HCT116 (cell line): Measurements from ENCODE around the gene OR1N1. TPM values are rescaled to one million over a fixed set of nuclear protein-coding genes. Genes with fewer than 3 reads are reported as not detected.

Experiments used
- ATAC-seq: fragments of 200-7000 bp; cut with Tn5 transposase; 2 replicates; pipeline ENCODE4 v1.9.1; 2020; ENCODE audit warnings: mild to moderate bottlenecking, moderate library complexity
- BruUV-seq: library from RNA; stranded (reverse); fragments of 400-500 nt; replicated peaks from 2 replicates; lab custom pipeline; 2021; lab: Mats Ljungman, UMichigan
- CTCF ChIA-PET: fragments of 300-600 bp; sonication (Branson Sonifier 250); formaldehyde crosslinking; loops from one replicate; lab custom pipeline; 2021; ENCODE audit warnings: antibody characterized with exemption; lab: Charles Lee
- POLR2A ChIA-PET: fragments of 300-600, 350-600 bp; sonication (Branson Sonifier 250); formaldehyde crosslinking; loops from one replicate; lab custom pipeline; 2021; ENCODE audit warnings: antibody characterized with exemption; lab: Charles Lee
- RAD21 ChIA-PET, 2 experiments: fragments of 300-600 bp; sonication (Branson Sonifier 250); formaldehyde crosslinking; loops; one replicate each; lab custom pipeline; 2023; ENCODE audit warnings: low total read pairs in 2 of 2; ENCODE audit not compliant: uncharacterized antibody in 2 of 2, unreplicated experiment in 2 of 2, low non-redundant PET in 1 of 2; lab: Charles Lee
- DNase-seq: peaks from one replicate; pipeline ENCODE4 v3.0.0-alpha.2; 2010; ENCODE audit warnings: low read depth, low spot score
- H2AFZ ChIP-seq: fragments of 200-600 bp; shearing (Covaris generic), sonication (generic); 2 replicates; pipeline ENCODE4 v1.6.1; 2017; ENCODE audit warnings: low read depth, mixed run types, mixed read lengths, antibody characterized with exemption, low read length; ENCODE audit not compliant: poor library complexity, severe bottlenecking
- H3K27ac ChIP-seq: 2 replicates; pipeline ENCODE4 v1.5.1; 2012; ENCODE audit warnings: low read depth, low read length
- H3K27me3 ChIP-seq: fragments of 200-600 bp; sonication (generic); 2 replicates; pipeline ENCODE4 v1.6.1; 2016; ENCODE audit warnings: mixed run types, low read length, mixed read lengths; ENCODE audit not compliant: insufficient read depth
- H3K36me3 ChIP-seq, 2 experiments: fragments of 200-500 bp in 1 of 2; fragments of 200-600 bp in 1 of 2; sonication (Bioruptor generic) in 1 of 2; sonication (generic) in 1 of 2; 2 replicates each; pipeline versions ENCODE4 v1.5.1 to v1.6.1; 2014 to 2016; ENCODE audit warnings: low read length in 2 of 2, inconsistent platforms in 1 of 2, mixed read lengths in 1 of 2, mixed run types in 1 of 2; ENCODE audit not compliant: insufficient read depth in 2 of 2, control insufficient read depth in 1 of 2
- H3K4me1 ChIP-seq, 2 experiments: fragments of 200-600 bp in 1 of 2; sonication (generic) in 1 of 2; 2 replicates each; pipeline versions ENCODE4 v1.5.1 to v1.6.1; 2012 to 2017; ENCODE audit warnings: low read length in 2 of 2, inconsistent platforms in 1 of 2, mild to moderate bottlenecking in 1 of 2, mixed read lengths in 1 of 2, mixed run types in 1 of 2, moderate library complexity in 1 of 2; ENCODE audit not compliant: insufficient read depth in 2 of 2, control insufficient read depth in 1 of 2
- H3K4me2 ChIP-seq: fragments of 200-600 bp; sonication (generic); 2 replicates; pipeline ENCODE4 v1.6.1; 2017; ENCODE audit warnings: mixed run types, low read length, mixed read lengths
- H3K4me3 ChIP-seq, 2 experiments: fragments of 200-600 bp in 1 of 2; sonication (generic) in 1 of 2; replicated peaks in 1 of 2; 2 replicates each; pipeline ENCODE4 v1.5.1; 2011 to 2016; ENCODE audit warnings: low read length in 2 of 2, control low read depth in 1 of 2, low read depth in 1 of 2, mild to moderate bottlenecking in 1 of 2, mixed read lengths in 1 of 2, mixed run types in 1 of 2
- H3K79me2 ChIP-seq: fragments of 200-600 bp; sonication (generic); 2 replicates; pipeline ENCODE4 v1.6.1; 2017; ENCODE audit warnings: mild to moderate bottlenecking, mixed run types, low read length, moderate library complexity, mixed read lengths; ENCODE audit not compliant: insufficient read depth
- H3K9ac ChIP-seq: fragments of 200-600 bp; sonication (generic); 2 replicates; pipeline ENCODE4 v1.6.1; 2016; ENCODE audit warnings: low read length, mixed read lengths
- H3K9me2 ChIP-seq: fragments of 200-600 bp; sonication (generic), shearing (Covaris generic); 2 replicates; pipeline ENCODE4 v1.6.1; 2017; ENCODE audit warnings: mixed run types, mild to moderate bottlenecking, moderate library complexity; ENCODE audit not compliant: insufficient read depth
- H3K9me3 ChIP-seq, 2 experiments: fragments of 200-500 bp in 1 of 2; fragments of 200-600 bp in 1 of 2; sonication (Bioruptor generic) in 1 of 2; sonication (generic) in 1 of 2; 2 replicates each; pipeline ENCODE4 v1.6.1; 2014 to 2017; ENCODE audit warnings: low read length in 2 of 2, mixed read lengths in 2 of 2, inconsistent platforms in 1 of 2, low read depth in 1 of 2, mild to moderate bottlenecking in 1 of 2, mixed run types in 1 of 2, moderate library complexity in 1 of 2; ENCODE audit not compliant: control insufficient read depth in 1 of 2, insufficient read depth in 1 of 2
- H4K20me1 ChIP-seq: fragments of 200-600 bp; sonication (generic), shearing (Covaris generic); 2 replicates; pipeline ENCODE4 v1.6.1; 2017; ENCODE audit warnings: mixed run types, mild to moderate bottlenecking, moderate library complexity; ENCODE audit not compliant: insufficient read depth
- CBX3 ChIP-seq: IDR thresholded peaks from 2 replicates; pipeline ENCODE4 v1.6.1; 2012; ENCODE audit warnings: low read depth
- CEBPB ChIP-seq: IDR thresholded peaks from 2 replicates; pipeline ENCODE4 v1.6.1; 2012; ENCODE audit warnings: low read depth
- ELF1 ChIP-seq: IDR thresholded peaks from 2 replicates; pipeline ENCODE4 v1.6.1; 2012; ENCODE audit warnings: low read depth, borderline replicate concordance
- EZH2 ChIP-seq: fragments of 200-600 bp; sonication (generic); IDR thresholded peaks from 2 replicates; pipeline ENCODE4 v1.6.1; 2017; ENCODE audit warnings: antibody characterized with exemption, mixed run types
- JUND ChIP-seq: IDR thresholded peaks from 2 replicates; pipeline ENCODE4 v1.6.1; 2012
- POLR2A ChIP-seq: IDR thresholded peaks from 2 replicates; pipeline ENCODE4 v1.7.0; 2011; ENCODE audit warnings: borderline replicate concordance; ENCODE audit not compliant: insufficient read depth, insufficient read length; ENCODE audit errors: extremely low read depth
- POLR2AphosphoS5 ChIP-seq: IDR thresholded peaks from 2 replicates; pipeline ENCODE4 v1.6.1; 2011; ENCODE audit warnings: mild to moderate bottlenecking, low read depth, low read length, moderate library complexity
- RAD21 ChIP-seq: IDR thresholded peaks from 2 replicates; pipeline ENCODE4 v1.6.1; 2012; ENCODE audit warnings: low read depth, mild to moderate bottlenecking
- REST ChIP-seq: IDR thresholded peaks from 2 replicates; pipeline ENCODE4 v1.6.1; 2012; ENCODE audit warnings: low read depth
- SIN3A ChIP-seq: IDR thresholded peaks from 2 replicates; pipeline ENCODE4 v1.6.1; 2012; ENCODE audit warnings: low read depth
- TCF7L2 ChIP-seq: IDR thresholded peaks from 2 replicates; pipeline ENCODE4 v1.7.0; 2011; ENCODE audit warnings: borderline replicate concordance, inconsistent platforms; ENCODE audit not compliant: insufficient read depth, insufficient read length; ENCODE audit errors: extremely low read depth
- YY1 ChIP-seq: IDR thresholded peaks from 2 replicates; pipeline ENCODE4 v1.6.1; 2011; ENCODE audit warnings: low read length, low read depth, moderate library complexity, mild to moderate bottlenecking; ENCODE audit not compliant: insufficient replicate concordance; ENCODE audit errors: extremely low read depth
- ZFX ChIP-seq: fragments of 450-650 bp; IDR thresholded peaks from 2 replicates; pipeline ENCODE4 v1.6.1; 2017
- ZNF274 ChIP-seq: fragments of 200-500 bp; sonication (Bioruptor generic); IDR thresholded peaks from 2 replicates; pipeline ENCODE4 v1.6.1; 2014; ENCODE audit warnings: mild to moderate bottlenecking, low read depth, low read length, inconsistent platforms
- intact Hi-C: fragments of 100-400 bp; cut with micrococcal nuclease; formaldehyde crosslinking; loops from 2 replicates; pipeline ENCODE4 v1.10.0; 2022
- total RNA-seq: library from RNA; stranded (reverse); gene quantifications from one replicate; pipeline ENCODE4 v1.2.1, GENCODE V29; 2021; ENCODE audit not compliant: unreplicated experiment
- TF ChIP-seq, protein P1 (sequence below): IDR thresholded peaks from 2 replicates; pipeline ENCODE4 v1.6.1; 2011; ENCODE audit warnings: mild to moderate bottlenecking, low read length, moderate library complexity; ENCODE audit not compliant: insufficient replicate concordance; ENCODE audit errors: extremely low read depth
- TF ChIP-seq, protein P2 (sequence below): IDR thresholded peaks from 2 replicates; pipeline ENCODE4 v1.6.1; 2012
- TF ChIP-seq, protein P3 (sequence below): IDR thresholded peaks from 2 replicates; pipeline ENCODE4 v1.6.1; 2012
- TF ChIP-seq, protein P4 (sequence below), 3 experiments: fragments of 200-600 bp in 1 of 3; sonication (generic) in 1 of 3; IDR thresholded peaks in 2 of 3; conservative IDR thresholded peaks in 1 of 3; 2 replicates each; pipeline ENCODE4 v1.5.1; 2012 to 2017; ENCODE audit warnings: low read depth in 2 of 3, low read length in 2 of 3, antibody characterized with exemption in 1 of 3, borderline replicate concordance in 1 of 3, control low read depth in 1 of 3, mild to moderate bottlenecking in 1 of 3, mixed read lengths in 1 of 3, mixed run types in 1 of 3, moderate library complexity in 1 of 3; ENCODE audit not compliant: insufficient read depth in 1 of 3

OR1N1 gene
- total RNA-seq, 1 experiment from 2014 or later = not detected

DNA sequence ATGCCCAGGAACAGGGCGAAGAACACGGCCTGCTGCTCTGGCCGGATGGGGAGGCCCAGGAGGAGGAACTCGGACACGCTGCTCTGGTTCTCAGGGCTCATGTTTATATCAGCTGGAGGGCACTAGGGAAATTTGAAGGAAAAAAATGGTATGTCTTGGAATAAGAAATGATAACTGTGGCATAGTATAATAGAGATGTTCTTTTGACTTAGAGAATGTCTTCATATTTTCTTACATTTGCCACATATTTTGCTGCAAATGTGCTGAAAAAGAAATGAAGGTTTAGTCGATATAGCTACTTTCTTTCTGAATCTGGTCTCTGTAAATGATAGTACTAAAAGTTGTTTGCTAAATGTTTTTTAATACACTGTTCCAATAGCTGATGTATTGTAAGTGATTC, 49.3 kb downstream of the OR1N1 start, which contains the start of gene OR1J1:
OR1J1 (minus strand) TSS at position 101 of the 400 bp plus-strand sequence; CDS start at position 101, 0 bp downstream.
- no peaks in the 10 kb centered on the region for H3K4me1 ChIP-seq
- no peaks in the 10 kb centered on the region for H4K20me1 ChIP-seq
- ChIA-PET CTCF (no interaction called here), POLR2A (no interaction called here), RAD21 (no interaction called here)
- TF ChIP-seq ZNF274 = no peak
- no peak for TF ChIP-seq JUND
- TF ChIP-seq TCF7L2 = no peak
- no peak for TF ChIP-seq CEBPB
- no peak for TF ChIP-seq REST
- no peak for TF ChIP-seq SIN3A
- TF ChIP-seq, protein P1, sequence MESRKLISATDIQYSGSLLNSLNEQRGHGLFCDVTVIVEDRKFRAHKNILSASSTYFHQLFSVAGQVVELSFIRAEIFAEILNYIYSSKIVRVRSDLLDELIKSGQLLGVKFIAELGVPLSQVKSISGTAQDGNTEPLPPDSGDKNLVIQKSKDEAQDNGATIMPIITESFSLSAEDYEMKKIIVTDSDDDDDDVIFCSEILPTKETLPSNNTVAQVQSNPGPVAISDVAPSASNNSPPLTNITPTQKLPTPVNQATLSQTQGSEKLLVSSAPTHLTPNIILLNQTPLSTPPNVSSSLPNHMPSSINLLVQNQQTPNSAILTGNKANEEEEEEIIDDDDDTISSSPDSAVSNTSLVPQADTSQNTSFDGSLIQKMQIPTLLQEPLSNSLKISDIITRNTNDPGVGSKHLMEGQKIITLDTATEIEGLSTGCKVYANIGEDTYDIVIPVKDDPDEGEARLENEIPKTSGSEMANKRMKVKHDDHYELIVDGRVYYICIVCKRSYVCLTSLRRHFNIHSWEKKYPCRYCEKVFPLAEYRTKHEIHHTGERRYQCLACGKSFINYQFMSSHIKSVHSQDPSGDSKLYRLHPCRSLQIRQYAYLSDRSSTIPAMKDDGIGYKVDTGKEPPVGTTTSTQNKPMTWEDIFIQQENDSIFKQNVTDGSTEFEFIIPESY = no peak
- TF ChIP-seq ZFX = no peak
- TF ChIP-seq, protein P2, sequence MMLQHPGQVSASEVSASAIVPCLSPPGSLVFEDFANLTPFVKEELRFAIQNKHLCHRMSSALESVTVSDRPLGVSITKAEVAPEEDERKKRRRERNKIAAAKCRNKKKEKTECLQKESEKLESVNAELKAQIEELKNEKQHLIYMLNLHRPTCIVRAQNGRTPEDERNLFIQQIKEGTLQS = no peak
- TF ChIP-seq ELF1 = no peak
- no peak for TF ChIP-seq YY1
- TF ChIP-seq, protein P3, sequence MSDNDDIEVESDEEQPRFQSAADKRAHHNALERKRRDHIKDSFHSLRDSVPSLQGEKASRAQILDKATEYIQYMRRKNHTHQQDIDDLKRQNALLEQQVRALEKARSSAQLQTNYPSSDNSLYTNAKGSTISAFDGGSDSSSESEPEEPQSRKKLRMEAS = no peak
- no peak for TF ChIP-seq POLR2AphosphoS5
- TF ChIP-seq, protein P4, sequence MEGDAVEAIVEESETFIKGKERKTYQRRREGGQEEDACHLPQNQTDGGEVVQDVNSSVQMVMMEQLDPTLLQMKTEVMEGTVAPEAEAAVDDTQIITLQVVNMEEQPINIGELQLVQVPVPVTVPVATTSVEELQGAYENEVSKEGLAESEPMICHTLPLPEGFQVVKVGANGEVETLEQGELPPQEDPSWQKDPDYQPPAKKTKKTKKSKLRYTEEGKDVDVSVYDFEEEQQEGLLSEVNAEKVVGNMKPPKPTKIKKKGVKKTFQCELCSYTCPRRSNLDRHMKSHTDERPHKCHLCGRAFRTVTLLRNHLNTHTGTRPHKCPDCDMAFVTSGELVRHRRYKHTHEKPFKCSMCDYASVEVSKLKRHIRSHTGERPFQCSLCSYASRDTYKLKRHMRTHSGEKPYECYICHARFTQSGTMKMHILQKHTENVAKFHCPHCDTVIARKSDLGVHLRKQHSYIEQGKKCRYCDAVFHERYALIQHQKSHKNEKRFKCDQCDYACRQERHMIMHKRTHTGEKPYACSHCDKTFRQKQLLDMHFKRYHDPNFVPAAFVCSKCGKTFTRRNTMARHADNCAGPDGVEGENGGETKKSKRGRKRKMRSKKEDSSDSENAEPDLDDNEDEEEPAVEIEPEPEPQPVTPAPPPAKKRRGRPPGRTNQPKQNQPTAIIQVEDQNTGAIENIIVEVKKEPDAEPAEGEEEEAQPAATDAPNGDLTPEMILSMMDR (IDR thresholded peaks at IDR 0.05 in 2 of 3, conservative IDR thresholded peaks at IDR 0.05 in 1 of 3; ENCODE audit: borderline replicate concordance in 1 of 3, insufficient read depth in 1 of 3, low read depth in 2 of 3, low read length in 2 of 3) = no peak
- no peak for TF ChIP-seq POLR2A
- no peak for TF ChIP-seq EZH2
- TF ChIP-seq RAD21 = no peak
- TF ChIP-seq CBX3 = no peak
- no peaks in the 10 kb centered on the region for H3K9me3 ChIP-seq
- no TSS peak for BruUV-seq
- H3K9ac ChIP-seq = no peak within 1 kb of the TSS
- ATAC-seq = no peak
- intact Hi-C loops = no loop called here
- no peak within 1 kb of the TSS for H2AFZ ChIP-seq
- no peaks in the 10 kb centered on the region for H3K9me2 ChIP-seq
- no peak within 1 kb of the TSS for H3K4me2 ChIP-seq
- H3K27me3 ChIP-seq = 0 out of 2 replicates have a peak, but pooled peaks cover 19% of the 10 kb centered on the region
- H3K36me3 ChIP-seq = no peaks in the 10 kb centered on the region
- no peak for DNase-seq
- H3K4me3 ChIP-seq = no peak within 1 kb of the TSS
- no peaks in the 10 kb centered on the region for H3K79me2 ChIP-seq
- H3K27ac ChIP-seq = no peak within 1 kb of the TSS
